Glutamatergic neuron (in vitro differentiated cells): ENCODE measurements around the gene RRP1. TPM values are rescaled to one million over a fixed set of nuclear protein-coding genes. Genes with fewer than 3 reads are reported as not detected.

ENCODE experiments used
- DNase-seq: peaks from one replicate; pipeline ENCODE4 v3.0.0; 2022
- H3K27ac Mint-ChIP-seq: one replicate; pipeline ENCODE4 v1.8.0; 2020; ENCODE audit warnings: mild to moderate bottlenecking, mixed read lengths, inconsistent platforms; ENCODE audit not compliant: unreplicated experiment
- H3K27me3 Mint-ChIP-seq: one replicate; pipeline ENCODE4 v1.8.0; 2020; ENCODE audit warnings: mild to moderate bottlenecking, moderate library complexity, mixed read lengths, inconsistent platforms; ENCODE audit not compliant: unreplicated experiment
- H3K36me3 Mint-ChIP-seq: one replicate; pipeline ENCODE4 v1.8.0; 2020; ENCODE audit warnings: mild to moderate bottlenecking, mixed read lengths, inconsistent platforms; ENCODE audit not compliant: unreplicated experiment
- H3K4me1 Mint-ChIP-seq: one replicate; pipeline ENCODE4 v1.8.0; 2020; ENCODE audit warnings: mild to moderate bottlenecking, low read depth, mixed read lengths, inconsistent platforms; ENCODE audit not compliant: unreplicated experiment
- H3K4me3 Mint-ChIP-seq: one replicate; pipeline ENCODE4 v1.8.0; 2020; ENCODE audit warnings: mild to moderate bottlenecking, mixed read lengths, inconsistent platforms; ENCODE audit not compliant: unreplicated experiment
- H3K9me3 Mint-ChIP-seq: one replicate; pipeline ENCODE4 v1.8.0; 2020; ENCODE audit warnings: mild to moderate bottlenecking, moderate library complexity, mixed read lengths, inconsistent platforms; ENCODE audit not compliant: unreplicated experiment
- CTCF ChIP-seq: fragments of 200-600 bp; sonication (generic); IDR thresholded peaks from one replicate; pipeline ENCODE4 v1.5.0; 2021; ENCODE audit not compliant: partially characterized antibody, unreplicated experiment
- total RNA-seq: library from RNA; stranded (reverse); fragmentation: NEBNext Ultra II Directional; extraction: Animal tissue kit (Norgen Biotek cat#: 25700); gene quantifications from one replicate; pipeline ENCODE4 v1.2.1, GENCODE V29; 2021; ENCODE audit not compliant: unreplicated experiment

The RRP1 gene
- total RNA-seq, 1 donor from 2014 or later: 26.2 TPM

GRCh38 chr21:43743947-43744346 is 45.4 kb upstream of the RRP1 start:
- Mint-ChIP-seq H3K36me3 (no peaks in the 10 kb centered on the region), H3K27me3 (peaks cover 1% of the 10 kb centered on the region), H3K4me1 (peaks cover 5% of the 10 kb centered on the region), H3K27ac (no peak overlapping the region), H3K4me3 (no peak overlapping the region), H3K9me3 (peaks cover 8% of the 10 kb centered on the region)
- DNase-seq: no peak
- TF ChIP-seq CTCF: no peak

- no peaks in the 10 kb centered on the region for H3K27me3 Mint-ChIP-seq
- H3K9me3 Mint-ChIP-seq: peaks cover 5% of the 10 kb centered on the region
- no peak overlapping the region for H3K27ac Mint-ChIP-seq
- no peak overlapping the region for H3K4me3 Mint-ChIP-seq
- no peak for DNase-seq
- no peaks in the 10 kb centered on the region for H3K36me3 Mint-ChIP-seq
- no peak for TF ChIP-seq CTCF
- peaks cover 5% of the 10 kb centered on the region for H3K4me1 Mint-ChIP-seq
These were observed 44.7 kb upstream of the RRP1 start for GRCh38 chr21:43744725-43745124.

- Mint-ChIP-seq H3K36me3 (no peaks in the 10 kb centered on the region), H3K4me3 (no peak overlapping the region), H3K27me3 (no peaks in the 10 kb centered on the region), H3K27ac (no peak overlapping the region), H3K4me1 (peaks cover 2% of the 10 kb centered on the region), H3K9me3 (peaks cover 5% of the 10 kb centered on the region)
- no peak for DNase-seq
- TF ChIP-seq CTCF: no peak
These were observed 43.4 kb upstream of the RRP1 start for GRCh38 chr21:43745772-43746517.

DNA sequence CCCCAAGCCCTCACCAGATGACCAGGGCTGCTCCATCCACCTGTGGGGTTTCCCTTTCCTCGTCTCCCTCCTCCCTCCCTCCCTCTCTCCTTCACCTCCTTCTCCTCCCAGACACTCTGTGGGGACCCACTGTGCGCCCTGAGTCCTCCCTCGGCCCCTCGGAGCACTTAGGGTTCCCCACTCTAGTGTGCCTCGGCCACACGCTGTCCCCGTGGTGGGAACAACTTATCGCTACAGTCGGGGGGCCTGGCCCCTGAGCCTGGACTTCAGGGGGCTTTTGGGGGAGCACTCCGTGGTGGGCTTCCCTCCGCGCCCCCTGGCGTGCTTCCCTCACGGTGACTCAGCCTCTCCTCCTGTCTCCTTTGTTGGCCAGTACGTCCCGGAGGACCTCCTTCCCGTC is 40.8 kb upstream of the RRP1 start:
- H3K27me3 Mint-ChIP-seq: no peaks in the 10 kb centered on the region
- TF ChIP-seq CTCF: no peak
- H3K36me3 Mint-ChIP-seq: no peaks in the 10 kb centered on the region
- H3K4me1 Mint-ChIP-seq: peaks cover 4% of the 10 kb centered on the region
- no peak overlapping the region for H3K27ac Mint-ChIP-seq
- H3K9me3 Mint-ChIP-seq: peaks cover 6% of the 10 kb centered on the region
- H3K4me3 Mint-ChIP-seq: no peak overlapping the region
- DNase-seq: no peak

GRCh38 chr21:43749651-43750262 is 39.6 kb upstream of the RRP1 start:
- DNase-seq: no peak
- Mint-ChIP-seq H3K9me3 (peaks cover 4% of the 10 kb centered on the region), H3K4me3 (no peak overlapping the region), H3K36me3 (no peaks in the 10 kb centered on the region), H3K4me1 (peaks cover 6% of the 10 kb centered on the region), H3K27ac (no peak overlapping the region), H3K27me3 (no peaks in the 10 kb centered on the region)
- TF ChIP-seq CTCF: no peak
